ENCODE measurements around the gene PPARG.
A peak's percentile ranks its signal among the peaks of the same experiment; 100 is the strongest.
"Not testable (repeated sequence)": the region's sequence is repeated elsewhere in the genome, so short reads cannot be mapped to it uniquely, and the experiment has no call there.

The PPARG gene

DNA sequence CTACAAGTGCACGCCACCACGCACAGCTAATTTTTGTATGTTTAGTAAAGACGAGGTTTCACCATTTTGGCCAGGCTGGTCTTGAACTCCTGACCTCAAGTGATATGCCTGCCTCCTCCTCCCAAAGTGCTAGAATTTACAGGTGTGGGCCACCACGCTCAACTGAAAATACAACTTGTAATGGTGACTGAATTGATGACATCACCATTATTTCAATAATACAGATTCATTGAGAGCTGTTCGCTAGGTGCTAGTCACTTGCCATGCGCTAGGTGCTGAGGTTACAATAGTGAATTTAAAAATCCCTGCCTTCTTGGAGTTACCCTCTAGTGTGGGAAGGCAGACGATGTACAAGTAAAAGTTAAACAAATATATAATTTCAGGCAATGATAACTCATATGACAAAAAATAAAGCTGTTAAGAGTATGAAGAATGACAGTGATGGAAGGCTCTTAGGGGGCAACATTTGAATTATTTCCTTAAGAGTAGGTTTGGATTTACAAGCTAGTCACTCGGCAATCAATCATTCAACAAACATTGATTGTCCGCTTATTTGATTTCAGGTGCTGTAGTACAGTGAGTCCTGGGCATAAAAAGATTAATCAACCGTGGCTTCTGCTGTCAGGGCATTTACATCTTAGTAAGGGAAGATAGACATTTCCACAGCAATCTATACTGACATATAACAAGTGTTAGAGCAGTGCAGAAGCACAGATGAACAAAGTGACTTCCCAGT, 9.1 kb upstream of the PPARG start:
- DNase-seq: no peak

DNA sequence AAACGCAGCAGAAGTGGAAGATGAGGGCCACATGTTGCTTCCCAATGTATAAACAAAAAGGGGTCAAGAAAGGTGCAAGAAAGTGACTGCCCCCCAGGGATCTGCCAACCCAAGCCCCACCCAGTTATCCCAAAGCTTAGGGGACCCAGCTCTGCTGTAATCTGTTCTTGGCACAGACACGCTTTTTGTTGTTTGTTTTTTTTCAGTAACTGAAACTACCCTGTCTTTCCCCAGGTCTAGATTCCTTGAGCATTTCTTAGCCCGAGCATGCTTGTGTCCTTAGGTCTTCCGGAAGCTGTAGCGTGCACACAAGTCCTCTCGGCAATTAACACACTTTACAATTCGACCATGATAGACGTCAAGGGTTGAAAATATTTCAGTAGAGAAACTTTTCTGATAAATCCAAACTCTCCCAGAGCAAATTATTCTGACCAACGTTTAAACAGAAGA, 8.5 kb upstream of the PPARG start:
- no peak for DNase-seq

DNA sequence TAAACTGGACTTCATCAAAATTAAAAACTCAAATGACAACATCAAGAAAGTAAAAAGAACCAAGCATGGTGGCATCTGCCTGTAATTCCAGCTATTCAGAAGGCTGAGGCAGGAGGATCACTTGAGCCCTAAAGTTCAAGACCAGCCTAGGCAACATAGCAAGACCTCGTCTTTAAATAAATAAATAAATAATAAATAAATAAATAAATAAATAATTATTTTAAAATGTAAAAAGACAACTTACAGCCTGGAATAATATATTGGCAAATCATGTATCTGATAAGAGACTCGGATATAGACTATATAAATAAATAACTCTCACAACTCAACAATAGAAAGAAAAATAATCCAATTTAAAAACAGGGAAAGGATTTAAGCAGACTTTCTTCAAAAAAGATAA, 4.3 kb upstream of the PPARG start:
- DNase-seq: no peak

DNA sequence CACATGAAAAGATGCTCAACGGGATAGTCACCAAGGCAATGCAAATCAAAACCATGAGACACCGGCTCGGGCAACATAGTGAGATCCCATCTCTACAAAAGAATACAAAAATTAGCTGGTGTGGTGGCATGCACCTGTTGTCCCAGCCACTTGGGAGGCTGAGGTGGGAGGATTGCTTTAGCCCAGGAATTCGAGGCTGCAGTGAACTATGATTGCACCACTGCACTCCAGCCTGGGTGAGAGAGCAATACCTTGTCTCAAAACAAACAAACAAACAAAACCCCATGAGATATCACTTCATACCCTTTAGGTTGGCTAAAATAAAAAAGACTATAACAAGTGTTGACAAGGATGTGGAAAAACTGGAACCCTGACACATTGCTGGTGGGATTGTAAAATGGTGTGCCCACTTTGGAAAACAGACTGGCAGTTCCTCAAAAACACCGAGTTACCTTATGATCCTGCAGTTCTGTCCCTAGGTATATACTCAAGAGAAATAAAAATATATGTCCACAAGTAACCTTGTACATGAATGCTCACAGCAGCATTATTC, 3.8 kb upstream of the PPARG start:
- no peak for DNase-seq

DNA sequence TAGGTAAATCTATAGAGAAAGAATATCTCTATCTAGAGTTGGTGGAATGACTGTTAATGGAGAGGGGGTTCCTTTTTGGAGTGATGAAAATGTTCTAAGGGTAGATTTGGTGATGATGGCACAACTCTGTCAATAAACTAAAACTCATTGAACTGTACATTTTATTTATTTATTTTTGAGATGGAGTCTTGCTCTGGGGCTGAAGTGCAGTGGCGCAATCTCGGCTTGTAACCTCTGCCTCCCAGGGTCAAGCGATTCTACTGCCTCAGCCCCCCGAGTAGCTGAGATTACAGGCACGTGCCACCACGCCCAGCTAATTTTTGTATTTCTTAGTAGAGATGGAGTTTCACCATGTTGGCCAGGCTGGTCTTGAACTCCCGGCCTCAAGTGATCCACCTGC, 3.1 kb upstream of the PPARG start:
- DNase-seq: not testable (repeated sequence)

DNA sequence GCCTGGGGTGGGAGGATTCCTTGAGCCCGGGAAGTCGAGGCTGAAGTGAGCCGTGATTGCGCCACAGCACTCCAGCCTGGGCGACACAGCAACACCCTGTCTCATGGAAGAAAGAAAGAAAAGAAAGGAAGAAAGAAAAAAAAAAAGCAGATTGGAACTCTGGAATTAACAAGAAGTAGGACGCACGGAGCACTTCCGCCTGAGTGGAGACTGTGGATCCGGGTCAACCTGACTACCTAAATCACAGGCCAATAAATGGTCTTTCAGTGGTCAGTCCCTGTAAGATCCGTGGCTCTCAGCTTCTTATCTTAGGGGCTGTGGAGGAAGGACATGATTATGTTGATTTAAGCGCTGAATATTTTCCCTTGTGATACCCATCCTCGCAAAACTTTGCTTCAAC, 2.4 kb upstream of the PPARG start:
- no peak for DNase-seq

DNA sequence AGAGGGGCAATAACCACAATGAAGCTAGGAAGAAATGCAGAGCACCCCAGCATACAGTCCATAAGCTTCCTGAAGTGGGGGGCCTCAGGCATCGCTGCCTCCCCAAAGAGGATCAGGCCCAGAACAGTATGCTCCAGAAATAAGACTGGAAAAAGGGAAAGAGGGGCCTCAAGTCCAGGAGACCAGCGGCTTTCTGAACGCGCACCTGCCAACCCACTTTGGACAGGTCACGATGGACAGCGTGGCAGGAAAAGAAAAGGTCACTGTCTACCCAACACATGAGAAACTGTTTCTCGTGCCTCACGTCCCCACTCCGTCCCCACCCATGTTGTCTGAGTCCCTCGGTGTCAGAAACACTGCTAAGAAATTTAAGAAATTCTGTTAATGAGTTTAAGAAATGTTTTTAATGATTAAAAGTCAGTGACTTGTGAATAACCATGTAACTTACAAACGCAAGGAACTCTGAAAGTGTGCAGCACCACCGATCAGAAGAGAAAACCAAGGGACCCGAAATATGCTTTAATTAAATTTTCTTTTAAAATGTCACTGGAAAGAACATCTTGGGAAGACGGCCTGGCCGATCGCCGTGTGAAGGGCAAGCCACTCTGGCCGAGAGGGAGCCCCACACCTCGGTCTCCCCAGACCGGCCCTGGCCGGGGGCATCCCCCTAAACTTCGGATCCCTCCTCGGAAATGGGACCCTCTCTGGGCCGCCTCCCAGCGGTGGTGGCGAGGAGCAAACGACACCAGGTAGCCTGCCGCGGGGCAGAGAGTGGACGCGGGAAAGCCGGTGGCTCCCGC, 1.7 kb upstream of the PPARG start:
- DNase-seq: no peak

DNA sequence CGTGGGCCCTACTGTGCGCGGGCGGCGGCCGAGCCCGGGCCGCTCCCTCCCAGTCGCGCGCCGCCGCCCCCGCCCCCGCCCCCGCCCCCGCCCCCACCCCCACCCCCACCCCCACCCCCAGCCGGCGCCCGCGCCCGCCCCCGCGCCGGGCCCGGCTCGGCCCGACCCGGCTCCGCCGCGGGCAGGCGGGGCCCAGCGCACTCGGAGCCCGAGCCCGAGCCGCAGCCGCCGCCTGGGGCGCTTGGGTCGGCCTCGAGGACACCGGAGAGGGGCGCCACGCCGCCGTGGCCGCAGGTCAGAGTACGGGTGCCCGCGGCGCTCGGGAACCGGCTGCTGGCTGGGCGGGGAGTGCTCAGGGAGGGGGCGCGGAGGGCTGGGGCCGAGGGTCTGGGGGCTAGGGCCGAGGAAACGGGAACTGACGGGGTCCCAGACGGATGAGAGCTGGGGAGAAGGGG, 1.1 kb upstream of the PPARG start:
- peak; percentile 38 to 40 for DNase-seq

DNA sequence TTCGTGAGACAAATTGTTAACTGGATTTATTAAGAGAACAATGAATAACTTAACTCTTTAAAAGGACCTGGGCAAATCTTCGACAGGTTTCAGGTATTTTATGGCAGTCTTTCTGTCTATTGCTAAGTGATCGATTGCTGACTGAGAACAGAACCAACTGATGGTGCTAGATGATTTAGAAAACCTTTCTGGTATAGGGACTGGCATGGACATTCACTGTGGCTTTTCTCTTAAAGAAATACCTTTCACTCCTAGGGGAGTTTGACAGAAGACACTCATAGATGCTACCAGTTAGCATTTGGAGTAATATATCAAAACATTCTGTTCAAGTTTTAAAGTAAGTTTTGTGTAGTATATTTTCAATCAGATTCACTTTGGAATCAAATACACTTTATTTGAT, 654 bp downstream of the PPARG start:
- no peak for DNase-seq

DNA sequence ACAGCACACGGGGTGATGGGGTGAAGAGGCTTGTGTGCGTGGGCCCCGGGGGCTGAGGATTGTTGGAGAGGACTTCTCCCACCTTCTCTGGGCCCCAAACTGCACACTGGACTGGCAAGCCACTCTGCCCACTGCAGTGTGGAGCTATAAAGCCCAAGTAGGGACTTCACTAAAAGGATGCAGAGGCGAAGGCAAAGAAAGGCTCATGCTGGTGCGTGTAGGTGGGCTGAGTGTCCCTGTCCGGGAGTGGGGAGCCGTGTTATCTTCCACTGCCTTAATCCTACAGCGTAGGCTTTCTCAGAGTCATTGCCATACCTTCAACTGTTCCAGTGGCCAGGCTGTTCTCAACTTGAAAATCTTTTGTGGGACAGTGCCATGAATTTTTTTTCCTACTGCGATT, 3.9 kb downstream of the PPARG start:
- DNase-seq: no peak

DNA sequence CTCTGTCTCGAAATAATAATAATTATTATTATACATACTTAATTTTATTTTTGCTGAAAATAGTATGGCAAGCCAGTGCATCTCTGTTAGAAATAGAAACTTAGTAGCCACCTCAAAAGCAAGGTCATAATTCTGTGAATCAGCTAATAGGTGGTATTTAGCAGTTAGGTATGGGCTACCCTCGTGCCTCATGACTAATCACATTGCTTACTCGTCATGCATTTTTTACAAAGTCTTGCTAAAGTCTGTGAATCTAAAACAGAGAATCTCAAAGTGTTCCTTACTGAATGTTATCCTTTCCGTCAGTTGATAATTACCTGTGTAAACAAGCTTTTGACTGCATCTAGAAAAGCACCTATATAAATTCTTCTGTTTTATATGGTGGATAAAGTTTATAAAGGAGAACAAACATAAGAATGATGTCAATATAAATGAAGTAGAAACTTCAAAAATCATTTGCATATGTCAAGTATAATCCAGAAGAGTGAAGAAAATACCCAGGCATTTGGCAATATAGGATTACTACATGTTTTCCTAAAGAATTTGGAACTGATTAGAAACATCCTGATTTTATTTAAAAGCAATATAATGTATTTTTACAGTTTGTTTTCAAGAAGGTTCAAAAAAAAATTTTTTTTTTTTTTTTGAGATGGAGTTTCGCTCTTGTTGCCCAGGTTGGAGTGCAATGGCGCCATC, 6.2 kb downstream of the PPARG start:
- peak in 1 of 2 donors; percentile 37 for DNase-seq

DNA sequence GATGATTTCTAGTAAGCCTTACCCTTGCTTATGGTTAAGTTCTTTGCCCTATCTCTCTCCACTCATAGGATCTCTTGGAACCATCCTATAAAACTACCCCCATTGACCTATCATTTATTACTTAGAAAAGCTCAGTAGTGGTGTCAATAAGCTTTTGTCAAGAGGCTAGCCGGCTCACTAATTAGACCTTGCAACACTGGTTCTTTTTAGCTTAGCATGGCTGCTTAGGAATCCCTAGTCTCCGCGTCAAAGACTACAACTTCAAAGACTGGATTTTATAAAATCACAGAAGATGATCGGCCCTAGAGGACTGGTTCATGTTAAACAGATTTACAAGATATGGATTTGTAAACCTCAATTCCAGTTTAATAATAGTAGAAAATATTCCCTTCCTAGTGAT, 7.6 kb downstream of the PPARG start:
- DNase-seq: no peak

DNA sequence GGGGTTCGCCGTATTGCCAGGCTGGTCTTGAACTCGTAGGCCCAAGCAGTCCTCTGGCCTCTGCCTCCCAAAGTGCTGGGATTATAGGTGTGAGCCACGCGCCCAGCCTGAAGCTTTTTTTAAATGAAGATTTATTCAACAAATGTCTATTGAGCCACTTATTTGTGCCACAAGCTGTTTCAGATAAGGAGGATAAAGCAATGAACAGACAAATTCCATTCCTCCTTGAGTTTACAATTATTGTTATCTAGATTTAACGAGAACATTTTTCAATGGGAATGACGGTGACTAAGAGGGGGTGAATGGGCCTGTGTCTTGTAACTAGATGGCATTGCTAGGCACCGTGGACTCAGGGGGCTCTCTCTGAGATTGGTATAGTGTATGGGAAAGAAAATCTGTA, 10.2 kb downstream of the PPARG start:
- DNase-seq: no peak

DNA sequence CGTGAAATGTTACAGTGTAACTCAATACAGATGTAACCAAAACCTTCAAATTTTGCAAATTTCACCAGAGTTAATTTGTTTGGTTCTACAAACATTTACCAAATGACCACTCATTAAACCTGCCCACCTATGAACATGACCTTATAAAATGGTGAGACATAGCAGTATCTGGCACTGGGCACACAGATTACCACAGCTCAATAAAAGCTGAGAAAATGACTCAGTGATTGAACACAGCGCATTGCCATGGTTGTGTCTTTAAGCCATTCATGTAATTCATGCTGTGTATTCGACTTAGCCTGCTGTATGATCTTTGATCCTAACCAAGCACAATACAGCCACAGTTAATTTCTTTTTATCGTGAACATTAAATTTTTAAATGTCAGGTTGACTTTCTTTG, 11.3 kb downstream of the PPARG start:
- DNase-seq: no peak

DNA sequence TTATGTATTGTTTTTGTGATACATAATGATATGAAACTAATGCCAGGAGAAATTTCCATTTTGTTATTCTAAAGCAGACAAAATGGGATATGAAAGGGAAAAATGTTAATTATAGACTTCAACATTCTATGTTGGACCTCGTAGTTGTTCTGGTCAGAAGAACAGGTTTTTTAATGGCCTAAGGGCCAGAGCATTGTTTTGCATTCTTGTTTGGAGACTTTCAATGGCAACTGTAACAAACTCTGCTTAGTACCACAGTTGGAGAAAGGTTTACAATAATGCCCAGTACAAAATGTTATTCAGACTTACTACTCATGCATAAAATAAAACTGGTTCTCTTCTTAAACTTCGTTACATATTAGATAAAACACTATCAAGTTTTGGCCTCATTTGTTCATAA, 12.2 kb downstream of the PPARG start:
- no peak for DNase-seq

DNA sequence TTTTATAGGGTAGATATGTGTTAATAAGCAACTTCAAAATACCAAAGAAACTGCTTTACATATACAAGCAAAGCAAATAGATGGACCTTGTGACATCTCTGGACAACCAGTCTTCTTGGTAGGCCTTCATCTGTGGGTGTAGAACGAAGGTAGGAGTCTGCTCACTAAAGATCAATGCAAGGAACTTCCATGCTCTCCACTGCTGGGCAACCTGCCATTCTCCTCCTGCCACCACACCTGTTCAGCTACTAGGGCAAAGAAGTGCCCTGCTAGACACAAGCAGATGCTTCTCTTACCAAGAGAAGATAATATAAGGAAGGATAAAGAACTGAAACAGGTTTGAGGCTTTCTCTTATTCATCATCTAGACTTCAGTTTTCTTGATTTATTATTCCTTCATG, 12.6 kb downstream of the PPARG start:
- DNase-seq: no peak

DNA sequence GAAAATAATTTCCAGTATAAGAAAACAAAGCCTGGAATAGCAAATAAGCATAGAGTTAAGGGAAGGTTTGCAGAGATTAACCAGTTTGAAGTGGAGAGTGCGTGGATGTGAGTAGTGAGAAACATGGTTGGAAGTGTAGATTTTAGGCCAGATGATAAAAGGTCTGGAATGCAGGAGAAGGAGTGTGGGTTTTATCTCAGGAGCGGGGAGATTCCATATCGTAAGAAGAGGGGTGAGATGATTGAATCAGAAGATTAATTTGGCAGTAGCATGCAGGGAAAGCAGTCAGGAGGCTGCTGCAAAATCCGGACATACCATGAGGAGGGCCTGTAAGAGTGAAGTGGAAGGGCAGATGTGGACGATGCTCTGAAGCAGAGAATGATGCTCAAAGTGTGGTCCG, 13.7 kb downstream of the PPARG start:
- no peak for DNase-seq

DNA sequence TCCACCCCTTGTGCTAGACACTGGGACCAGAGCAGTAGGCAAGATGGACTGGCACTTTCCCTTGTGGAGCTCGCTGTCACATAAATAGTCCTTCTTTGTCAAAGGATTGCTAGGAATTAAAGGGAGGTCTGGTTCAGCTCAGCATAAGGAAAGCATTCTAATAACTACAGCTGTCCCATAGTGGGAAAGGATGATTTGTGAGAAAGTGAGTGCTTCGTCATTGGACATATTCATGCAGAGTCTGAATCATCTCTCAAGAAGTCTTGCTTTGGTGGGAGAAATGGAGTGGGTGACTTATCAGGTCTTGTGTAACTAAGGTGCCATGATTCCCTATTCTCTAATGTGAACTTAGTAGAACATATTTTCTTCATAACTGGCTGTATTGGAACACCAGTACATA, 14.7 kb downstream of the PPARG start:
- DNase-seq: peak; percentile 78 to 91

DNA sequence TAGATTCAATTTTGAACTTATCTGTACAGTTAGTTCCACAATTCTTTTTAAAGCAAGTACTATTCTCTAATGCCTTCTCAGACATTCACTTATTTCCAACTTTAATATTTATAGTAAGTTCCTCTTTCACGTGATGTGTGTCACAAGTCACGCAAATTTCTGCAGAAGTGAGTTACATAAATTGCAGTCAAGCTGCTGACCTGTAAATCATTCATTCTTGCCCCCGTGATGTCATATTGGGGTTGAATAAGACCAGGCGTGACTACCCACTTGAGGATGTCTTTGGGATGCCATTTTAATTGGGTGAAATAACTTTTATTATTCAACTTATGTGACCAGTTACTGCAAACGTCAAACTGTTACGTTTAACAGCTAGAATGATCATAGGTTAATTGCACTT, 15.1 kb downstream of the PPARG start:
- peak; percentile 80 to 90 for DNase-seq

DNA sequence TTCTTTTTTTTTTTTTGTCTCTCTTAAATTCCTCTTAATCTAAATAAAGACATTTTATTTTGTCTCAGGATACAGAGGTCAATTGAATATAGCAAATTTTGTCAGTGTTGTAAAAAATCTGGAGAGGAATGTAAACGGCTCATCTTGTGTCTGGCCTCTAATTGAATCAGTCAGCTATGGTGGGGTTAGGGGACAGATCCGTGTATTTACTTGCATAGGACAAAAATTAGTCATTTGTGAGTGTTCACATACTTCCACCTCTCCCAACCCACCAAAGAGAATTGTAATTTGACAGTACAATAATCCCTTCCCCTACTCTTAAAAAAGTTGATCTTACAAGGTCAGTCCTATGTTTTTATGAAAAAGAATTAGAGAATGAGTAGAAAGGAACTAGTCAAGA, 18.3 kb downstream of the PPARG start:
- no peak for DNase-seq

DNA sequence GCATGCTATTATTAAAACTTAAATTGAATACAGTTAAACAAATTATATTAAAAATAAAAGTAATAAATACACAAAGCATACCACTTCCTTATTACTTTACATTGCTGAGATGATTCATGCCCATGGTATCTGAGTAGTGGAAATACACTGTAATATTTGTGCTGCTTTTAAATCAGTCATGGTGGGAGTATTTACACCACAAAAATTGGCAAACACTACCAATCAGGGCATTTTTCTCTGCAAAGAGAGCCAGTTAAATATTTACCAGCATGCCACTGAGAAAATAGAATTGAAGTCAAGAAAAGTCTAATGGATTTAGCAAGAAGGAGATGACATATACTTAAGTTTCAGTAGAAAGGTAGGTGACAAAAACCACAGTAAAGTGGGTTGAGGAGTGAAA, 19.6 kb downstream of the PPARG start:
- peak; percentile 51 to 80 for DNase-seq

DNA sequence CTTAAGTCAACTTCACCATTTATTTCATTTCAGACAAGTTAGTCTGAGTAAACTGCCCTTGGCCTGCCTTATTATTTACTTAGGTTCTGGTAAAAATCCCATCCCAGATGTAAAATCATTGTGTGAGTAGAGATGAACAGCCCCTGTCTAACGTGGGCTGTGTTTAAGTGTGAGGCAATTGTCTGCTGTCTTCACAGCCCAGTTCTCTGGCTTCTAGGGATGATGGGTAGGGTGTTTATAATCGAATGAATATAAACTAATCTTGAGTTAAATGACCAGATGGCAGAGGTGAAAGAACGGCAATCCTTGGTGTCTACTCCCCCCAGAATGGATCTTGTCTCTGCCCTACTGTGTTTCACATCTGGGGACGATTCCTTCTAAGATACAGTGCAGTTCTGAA, 20.8 kb downstream of the PPARG start:
- DNase-seq: no peak

DNA sequence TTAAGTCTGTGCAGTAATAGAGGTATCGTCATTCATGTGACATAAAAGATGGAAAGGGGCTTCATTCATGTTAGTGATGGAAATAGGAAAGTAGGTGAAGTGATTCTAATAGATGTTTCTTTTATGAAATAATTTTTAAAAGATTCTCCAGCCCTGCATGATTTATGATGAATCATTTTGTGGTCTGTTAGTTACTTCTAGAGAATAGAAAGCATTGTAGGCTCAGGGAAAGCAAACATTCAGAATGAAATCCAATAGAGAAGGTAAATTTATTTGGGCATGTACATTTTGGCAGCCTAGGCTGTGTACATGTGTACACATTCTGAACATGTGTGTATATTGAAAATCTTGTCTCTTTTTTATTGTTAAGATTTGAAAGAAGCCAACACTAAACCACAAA, 23.1 kb downstream of the PPARG start:
- DNase-seq: no peak

DNA sequence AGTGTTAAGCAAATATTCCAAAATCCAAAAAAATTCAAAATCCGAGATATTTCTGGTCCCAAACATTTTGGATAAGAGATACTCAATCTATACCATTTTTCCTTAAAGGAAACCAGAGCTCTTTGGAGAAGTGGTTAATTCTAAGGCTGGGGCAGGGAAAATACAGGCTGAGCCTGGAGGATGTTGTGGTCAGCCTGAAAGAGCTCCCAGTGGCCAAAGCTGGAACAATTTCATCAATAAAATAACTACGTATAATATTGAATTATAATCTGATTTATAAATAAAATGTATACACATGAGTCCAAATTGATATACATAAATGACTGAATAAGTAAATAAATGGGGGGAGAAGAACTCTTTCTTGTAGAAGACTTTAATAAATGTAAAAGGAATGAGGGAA, 24.6 kb downstream of the PPARG start:
- DNase-seq: no peak
